NCI-H69 (cell line): ENCODE data around the gene DMXL2.
"Not testable (repeated sequence)": the region's sequence is repeated elsewhere in the genome, so short reads cannot be mapped to it uniquely, and the experiment has no call there.

ENCODE experiments used
- DNase-seq: peaks from one replicate; lab custom pipeline; 2025; lab: John Stamatoyannopoulos, UW

Gene DMXL2, protein sequence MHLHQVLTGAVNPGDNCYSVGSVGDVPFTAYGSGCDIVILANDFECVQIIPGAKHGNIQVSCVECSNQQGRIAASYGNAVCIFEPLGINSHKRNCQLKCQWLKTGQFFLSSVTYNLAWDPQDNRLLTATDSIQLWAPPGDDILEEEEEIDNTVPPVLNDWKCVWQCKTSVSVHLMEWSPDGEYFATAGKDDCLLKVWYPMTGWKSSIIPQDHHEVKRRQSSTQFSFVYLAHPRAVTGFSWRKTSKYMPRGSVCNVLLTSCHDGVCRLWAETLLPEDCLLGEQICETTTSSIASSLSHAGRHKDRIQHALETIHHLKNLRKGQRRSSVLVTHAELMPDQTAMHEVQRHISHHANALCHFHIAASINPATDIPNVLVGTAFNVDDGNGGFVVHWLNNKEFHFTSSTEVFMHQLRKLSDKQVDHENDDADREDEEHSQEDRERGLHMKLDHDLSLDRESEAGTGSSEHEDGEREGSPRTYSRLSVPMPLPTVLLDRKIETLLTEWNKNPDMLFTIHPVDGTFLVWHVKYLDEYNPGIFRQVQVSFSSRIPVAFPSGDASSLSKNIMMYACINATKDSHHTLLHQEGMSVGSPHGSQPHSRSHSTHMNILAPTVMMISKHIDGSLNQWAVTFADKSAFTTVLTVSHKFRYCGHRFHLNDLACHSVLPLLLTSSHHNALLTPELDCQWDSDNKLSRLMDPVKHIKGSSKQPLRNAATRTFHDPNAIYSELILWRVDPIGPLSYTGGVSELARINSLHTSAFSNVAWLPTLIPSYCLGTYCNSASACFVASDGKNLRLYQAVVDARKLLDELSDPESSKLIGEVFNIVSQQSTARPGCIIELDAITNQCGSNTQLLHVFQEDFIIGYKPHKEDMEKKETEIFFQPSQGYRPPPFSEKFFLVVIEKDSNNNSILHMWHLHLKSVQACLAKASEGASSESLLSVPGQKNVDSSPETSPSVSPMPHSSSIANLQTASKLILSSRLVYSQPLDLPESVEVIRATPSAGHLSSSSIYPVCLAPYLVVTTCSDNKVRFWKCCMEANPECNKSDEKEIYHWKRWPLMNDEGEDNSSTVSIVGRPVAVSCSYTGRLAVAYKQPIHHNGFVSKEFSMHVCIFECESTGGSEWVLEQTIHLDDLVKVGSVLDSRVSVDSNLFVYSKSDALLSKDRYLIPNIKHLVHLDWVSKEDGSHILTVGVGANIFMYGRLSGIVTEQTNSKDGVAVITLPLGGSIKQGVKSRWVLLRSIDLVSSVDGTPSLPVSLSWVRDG (N-terminal part only)

DNA sequence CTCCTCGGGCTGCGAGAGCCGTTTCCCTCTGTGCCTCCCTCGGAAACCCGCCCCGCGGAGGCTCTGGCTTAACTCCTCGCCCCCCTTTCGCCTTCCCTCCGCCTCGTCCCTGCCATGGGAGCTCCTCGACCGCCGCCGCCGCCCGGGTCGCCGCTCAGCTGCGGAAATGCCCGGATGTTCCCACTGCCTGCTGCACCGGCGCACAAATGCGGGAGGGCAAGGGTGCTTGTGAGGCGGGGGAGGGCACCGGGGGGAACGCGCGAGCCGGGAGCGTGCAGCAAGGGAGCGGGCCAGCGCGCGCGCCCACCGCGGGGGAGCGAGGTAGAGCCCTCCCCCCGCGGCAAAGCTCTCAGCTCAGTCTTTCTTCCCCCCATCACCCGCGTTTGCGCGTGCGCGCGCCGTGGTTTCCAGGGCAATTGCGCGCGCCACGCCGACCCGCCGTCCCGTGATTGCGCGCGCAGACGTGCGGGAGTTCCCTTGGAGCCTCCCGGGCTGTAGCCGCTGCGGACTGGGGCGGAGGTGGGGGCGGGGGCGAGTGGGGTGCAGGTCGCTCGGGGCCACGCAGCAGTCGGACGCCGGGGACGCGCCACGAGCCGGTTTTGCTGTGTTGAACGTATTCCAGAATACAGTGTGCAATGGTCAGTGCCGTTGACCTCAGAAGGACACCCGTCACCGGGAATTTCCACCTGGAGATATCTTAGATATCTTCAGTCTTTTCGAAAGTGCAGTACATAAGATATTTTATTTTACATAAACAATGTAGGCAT lies at the start of gene DMXL2:
DMXL2 (minus strand) TSS at position 168 of the 767 bp plus-strand sequence. CDS start 226 bp downstream, outside the sequence.
- peak; percentile 99 for DNase-seq

DNA sequence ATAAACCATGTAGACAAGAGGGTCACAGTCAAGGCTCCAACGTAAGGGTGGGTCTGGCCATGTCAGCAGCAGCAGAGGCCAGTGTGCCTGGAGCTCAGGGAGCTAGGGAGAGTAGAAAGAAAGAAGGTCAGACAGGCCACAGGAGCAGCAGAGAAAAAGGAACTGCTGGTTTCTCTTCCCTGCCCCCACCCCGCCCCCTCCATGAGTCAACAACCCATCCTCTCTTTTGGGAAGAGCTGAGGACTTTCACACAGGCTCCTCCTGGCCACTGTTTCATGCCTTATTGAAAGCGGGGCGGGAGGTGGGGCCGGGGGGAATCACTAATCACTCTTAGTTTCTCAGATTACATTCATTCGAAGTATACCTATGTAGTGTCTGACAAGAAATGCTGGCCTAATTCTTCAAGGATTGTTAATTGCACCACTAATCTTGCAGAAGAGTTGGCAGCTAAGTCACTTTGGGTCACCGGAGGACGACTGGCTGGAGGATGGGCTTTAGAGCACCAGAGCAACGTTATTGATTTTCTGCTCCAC lies 49.6 kb upstream of the DMXL2 start:
- DNase-seq: peak; percentile 55

DNA sequence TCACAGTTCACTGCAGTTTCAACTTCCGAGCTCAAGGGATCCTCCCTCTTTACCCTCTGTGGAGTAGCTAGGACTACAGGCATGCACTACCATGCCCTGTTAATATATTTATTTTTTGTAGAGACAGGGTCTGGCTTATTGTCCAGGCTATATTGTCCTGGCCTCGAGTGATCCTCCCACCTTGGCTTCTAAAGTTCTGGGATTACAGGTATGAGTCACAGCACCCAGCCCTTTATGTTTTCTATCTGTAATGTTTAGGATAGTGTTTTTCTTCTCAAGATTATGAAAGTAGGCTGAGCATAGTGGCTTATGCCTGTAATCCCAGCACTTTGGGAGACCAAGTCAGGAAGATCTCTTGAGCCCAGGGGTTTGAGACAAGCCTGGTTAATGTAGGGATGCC lies 46.8 kb upstream of the DMXL2 start:
- DNase-seq: no peak

DNA sequence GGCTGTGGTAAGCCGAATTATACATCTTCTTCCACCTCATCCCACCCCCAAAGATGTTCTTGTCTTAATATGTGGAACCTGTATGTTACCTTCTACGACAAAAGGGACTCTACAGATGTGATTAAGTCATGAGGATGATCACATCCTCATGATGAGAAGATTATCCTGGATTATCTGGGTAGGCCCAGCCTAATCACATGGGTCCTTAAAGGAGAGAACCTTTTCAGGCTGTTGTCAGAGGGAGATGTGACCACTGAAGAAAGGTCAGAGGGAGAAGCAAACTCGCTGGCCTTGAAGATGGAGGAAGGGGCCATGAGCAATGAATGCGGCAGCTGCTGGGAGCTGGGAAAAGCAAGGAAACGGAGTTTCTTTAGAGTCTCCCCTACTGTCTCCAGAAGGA lies 45.9 kb upstream of the DMXL2 start:
- no peak for DNase-seq

DNA sequence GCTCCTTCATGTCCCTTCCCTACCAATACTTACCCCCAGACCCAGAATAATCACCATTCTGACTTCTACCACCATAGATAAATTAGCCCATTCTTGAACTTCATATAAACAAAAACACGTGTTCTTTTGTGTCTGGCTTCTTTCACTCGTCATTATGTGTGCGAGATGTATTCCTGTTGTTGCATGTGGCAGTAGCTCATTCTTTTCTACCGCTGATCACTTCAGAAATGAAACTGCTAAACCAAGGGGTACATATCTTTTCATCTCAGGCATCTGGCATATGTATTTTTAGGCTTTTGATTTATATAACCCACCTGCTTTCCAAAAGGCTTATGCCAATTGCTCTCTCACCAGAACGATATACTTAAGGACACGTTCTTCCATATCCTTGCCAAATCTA lies 44.9 kb upstream of the DMXL2 start:
- no peak for DNase-seq

DNA sequence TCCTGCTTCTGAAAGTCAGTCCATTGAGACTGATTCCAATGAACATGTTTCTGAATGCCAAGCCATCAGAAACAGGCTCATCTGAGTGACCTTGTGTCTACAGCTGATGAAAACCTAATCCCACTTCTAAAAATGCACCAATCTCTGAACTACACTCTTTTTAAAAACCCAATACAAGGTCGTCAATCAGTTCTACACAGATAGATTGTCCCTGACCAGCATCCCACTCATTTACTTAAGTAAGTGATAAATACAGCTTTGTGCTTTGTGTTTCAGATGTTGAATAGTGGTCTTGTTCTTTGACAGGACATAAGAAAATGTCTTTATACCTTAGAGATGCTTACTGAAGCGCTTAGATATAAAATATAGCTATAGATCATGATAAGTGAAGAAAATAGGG lies 38.5 kb upstream of the DMXL2 start:
- no peak for DNase-seq

DNA sequence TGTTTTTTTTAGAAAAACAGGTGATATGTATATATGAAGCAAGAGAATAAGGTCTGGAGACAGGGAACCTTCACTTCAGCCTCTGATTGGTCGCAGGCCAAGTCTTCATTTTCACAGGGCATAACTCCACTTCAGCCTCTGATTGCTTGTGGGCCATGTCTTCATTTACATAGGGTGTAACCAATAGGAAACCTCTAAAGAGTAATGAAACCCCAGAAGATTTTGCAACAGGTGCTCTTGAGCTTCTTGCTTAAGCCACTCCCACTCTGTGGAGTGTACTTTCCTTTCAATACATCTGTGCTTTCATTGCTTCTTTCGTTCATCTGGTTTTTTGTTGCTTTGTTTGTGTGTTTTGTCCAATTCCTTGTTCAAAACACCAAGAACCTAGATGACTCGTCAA lies 36.1 kb upstream of the DMXL2 start:
- no peak for DNase-seq

DNA sequence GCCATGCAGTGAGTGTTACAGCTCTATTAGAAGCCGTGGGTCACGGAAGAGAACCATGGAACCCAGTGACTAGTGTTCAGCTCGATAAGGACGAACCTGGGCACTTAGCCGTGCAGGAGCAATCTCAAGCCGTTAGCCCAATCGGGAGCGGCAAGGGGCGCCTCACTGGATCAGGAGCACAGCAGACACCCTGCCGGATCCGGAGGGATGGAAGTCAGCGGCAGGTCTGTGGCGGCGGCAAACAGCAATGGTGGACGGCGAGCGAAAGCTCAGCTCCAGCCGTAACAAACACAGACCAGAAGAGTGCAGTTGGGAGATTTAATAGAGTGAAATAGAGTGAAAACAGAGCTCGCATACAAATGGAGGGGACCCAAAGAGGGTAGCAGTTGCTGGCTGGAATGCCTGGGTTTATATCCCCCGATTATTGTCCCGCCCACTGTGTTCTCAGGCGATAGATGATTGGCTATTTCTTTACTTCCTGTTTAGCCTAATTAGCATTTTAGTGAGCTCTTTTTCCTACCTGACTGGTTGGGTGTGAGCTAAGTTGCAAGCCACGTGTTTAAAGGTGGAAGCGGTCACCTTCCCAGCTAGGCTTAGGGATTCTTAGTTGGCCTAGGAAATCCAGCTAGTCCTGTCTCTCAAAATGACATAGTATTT lies 33.0 kb upstream of the DMXL2 start:
- not testable (repeated sequence) for DNase-seq

DNA sequence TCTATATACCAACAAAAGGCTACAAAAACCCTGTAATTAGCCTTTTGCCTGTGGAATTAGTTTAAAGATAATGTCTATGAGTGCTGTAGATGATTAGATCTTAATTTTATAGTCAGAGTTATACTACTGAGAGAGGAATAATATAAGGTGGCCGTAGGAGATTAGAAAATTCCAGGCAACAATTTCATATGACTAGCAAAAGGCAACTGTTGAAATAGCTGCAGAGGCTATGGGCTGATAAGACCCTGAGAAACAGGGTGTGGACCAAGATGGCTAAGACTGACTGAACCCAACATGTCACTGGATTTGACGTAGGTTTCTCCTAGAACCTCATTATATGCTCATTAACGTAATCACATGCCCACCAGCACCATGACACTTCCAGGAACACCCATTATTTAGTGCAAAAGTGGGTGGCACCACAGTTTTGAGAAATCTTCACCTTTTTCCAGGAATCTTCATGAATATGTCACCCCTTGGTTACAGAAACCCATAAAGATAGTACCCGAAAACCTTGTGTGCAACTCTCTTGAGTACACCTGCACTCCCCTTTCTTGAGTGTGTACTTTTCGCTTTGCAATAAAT lies 29.6 kb upstream of the DMXL2 start:
- DNase-seq: no peak

DNA sequence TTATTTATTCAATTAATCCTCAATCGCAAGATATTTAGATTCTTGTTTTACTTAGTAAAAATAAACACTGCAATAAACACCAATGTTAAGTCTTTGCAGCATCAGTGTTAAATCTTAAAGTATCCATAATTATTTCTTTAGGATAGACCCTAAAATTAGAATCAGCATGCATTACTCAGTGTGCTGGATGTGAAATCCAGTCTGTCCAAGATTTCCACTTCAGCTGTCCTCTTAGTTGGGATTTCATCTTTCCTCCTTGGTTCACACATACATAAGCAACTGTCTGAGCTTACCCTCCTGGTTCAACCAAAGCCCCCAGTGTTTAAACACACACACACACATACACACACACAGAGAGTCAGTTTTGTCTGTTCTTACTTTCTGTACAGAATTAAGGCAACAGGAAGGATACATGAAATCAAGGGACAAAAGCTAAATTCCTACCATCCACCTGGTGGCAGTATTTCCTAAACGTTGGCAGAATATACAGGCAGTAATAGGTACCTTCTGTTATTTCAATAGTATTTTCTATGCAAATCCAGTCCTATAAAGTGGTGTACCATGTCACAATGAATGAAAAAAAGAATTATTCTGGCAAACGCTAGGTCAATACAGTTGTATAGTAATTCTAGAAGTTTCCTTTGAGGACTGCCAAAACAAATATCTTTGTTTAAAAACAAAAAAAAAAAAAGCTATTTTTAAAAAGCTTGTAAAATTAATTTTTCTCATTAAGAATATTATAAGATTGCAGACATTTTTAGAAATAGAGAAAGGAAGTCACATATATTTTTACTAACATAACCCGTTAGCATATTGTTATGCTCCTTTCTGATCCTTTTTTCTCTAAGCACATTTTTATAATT lies 27.3 kb upstream of the DMXL2 start:
- DNase-seq: peak; percentile 91

DNA sequence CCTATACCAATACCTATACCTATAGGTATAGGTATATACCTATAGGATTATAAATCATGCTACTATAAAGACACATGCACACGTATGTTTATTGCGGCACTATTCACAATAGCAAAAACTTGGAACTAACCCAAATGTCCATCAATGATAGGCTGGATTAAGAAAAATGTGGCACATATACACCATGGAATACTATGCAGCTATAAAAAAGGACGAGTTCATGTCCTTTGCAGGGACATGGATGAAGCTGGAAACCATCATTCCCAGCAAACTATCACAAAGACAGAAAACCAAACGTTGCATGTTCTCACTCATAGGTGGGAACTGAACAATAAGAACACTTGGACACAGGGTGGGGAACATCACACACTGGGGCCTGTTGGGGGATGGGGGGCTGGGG lies 26.1 kb upstream of the DMXL2 start:
- not testable (repeated sequence) for DNase-seq

DNA sequence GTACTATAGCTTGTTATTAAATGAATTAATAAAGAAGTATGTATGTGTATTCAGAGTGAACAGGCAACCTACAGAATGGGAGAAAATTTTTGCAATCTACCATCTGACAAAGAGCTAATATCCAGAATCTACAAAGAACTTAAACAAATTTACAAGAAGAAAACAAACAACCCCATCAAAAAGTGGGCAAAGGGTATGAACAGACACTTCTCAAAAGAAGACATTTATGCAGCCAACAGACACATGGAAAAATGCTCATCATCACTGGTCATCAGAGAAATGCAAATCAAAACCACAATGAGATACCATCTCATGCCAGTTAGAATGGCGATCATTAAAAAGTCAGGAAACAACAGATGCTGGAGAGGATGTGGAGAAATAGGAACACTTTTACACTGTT lies 25.5 kb upstream of the DMXL2 start:
- DNase-seq: not testable (repeated sequence)

DNA sequence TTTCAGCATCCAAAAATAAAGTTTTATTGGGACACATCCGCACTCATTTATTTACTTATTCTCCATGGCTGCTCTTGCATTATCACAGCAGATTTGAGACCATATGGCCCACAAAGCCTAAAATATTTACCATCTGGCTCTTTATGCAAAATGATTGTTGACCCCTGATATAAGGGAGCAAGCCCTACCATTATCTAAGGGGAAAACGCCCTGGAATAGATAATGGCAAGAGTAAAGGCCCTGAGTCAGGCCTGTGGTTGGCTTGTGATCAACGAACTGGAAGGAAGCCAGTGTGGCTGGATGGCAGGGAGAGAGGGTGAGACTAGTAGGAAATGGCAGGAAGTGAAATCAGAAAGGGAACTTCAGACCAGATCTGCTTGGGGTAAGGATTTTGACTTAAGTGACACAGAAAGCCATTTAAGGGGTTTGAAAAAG lies 24.6 kb upstream of the DMXL2 start:
- DNase-seq: peak; percentile 99

DNA sequence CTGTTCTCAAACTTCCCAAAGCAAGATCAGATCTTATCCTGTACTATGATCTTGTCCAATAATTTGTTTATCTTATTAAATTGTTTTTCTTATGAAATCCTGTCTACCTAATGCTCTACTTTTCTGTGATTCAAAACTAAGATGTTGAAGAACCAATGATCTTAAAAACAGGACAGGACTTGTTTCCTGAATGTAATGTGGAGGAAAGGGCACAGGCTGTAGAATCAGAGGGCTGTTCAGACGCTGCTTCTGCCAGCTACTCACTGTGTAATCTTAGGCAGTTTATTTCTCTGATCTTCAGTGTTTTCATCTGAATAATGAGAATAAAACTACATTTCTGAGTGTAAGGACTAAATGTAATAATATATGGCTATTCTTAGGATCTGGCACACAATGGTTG lies 20.1 kb upstream of the DMXL2 start:
- no peak for DNase-seq

DNA sequence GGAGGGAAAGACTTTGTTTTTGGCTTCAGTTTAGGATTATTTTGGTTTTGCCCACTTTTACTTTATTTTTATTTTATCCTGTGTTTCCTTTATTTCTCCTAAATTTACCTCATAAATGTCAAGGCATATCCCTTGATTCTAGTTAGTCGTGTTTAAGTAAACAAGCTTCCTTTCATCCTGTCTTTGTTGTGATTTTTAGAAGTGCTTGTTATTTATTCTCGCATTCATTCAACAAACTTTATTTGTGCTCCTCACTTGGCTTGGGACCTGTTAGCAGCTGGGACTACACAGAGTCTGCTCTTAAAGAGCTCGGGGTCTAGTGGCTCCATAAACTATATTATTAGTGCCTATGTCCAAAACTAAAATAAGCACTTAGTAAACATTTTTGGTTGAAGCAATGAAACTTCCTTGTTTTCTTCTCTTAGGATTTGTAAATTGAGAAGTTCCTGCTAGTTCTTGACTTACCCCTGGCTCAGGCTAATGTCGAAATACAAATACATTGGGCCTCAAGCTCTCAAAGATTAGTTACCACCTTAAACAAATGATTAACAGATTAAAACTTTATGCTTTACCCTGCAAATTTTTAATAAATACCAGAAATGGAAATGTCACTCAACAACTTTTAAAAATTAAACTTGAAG lies 19.0 kb upstream of the DMXL2 start:
- DNase-seq: no peak

DNA sequence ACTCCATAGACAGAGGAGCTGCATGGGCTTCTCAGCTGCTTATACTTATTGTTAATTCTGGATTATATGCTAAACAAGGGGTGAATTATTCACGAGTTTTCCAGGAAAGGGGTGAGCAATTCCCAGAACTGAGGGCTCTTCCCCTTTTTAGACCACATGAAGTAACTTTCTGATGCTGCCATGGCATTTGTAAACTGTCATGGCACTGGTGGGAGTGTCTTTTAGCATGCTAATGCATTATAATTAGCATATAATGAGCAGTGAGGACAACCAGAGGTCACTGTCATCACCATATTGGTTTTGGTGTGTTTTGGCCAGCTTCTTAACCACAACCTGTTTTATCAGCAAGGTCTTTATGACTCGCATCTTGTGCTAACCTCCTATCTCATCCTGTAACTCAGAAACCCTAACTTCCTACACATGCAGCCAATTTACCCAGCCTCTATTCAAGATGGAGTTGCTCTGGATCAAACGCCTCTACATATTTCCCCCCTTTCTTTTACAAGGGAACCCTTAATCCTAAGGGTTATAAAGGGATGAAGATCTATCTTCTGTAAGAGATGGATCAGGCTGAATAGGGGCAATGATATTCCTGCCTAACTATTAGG lies 12.1 kb upstream of the DMXL2 start:
- DNase-seq: no peak

DNA sequence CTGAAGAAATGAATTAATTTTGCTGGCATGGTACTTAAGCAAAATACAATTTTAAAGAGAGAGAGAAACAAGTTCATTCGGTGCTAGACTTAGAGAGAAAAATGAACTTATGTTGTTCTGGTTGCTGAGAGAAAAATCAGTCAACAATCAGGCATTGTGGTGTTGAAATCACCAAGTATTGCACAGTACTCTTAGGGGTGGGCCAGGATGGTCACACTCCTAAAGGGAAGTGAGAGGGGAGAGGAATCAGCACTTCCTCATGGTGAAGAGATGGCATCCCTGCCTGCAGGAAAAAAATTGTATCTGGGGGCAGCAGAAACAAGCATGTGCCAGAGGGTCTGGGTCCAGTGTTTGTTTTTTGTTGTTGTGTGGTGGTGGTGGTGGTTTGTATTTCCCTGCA lies 7.0 kb upstream of the DMXL2 start:
- no peak for DNase-seq

DNA sequence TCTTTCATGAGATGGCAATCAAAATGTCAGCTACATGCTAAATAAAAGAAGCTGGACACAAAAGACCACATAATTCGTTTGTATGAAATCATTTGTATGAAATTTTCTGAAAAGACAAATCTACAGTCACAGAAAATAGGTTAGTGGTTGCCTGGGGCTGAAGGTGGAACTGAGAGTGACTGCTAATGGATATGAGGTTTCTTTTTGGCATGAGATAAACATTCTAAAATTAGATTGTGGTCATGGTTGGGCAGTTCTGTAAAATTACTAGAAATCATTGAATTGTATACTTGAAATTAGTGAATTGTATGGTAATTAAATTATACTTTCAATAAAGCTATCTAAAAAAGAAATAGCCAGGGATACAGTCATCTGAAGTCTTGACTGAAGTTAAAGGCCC lies 2.7 kb upstream of the DMXL2 start:
- peak; percentile 24 for DNase-seq
